ENCODE results near the gene FAM187B.
"Not testable (repeated sequence)": the region's sequence is repeated elsewhere in the genome, so short reads cannot be mapped to it uniquely, and the experiment has no call there.

FAM187B gene

GRCh38 chr19:35262101-35262761 is 33.7 kb upstream of the FAM187B start:
- DNase-seq (ENCODE audit: low read depth), result no peak

- no peak for DNase-seq (ENCODE audit: low read depth)
Measured at GRCh38 chr19:35261356-35262100, 33.0 kb upstream of the FAM187B start.

DNA sequence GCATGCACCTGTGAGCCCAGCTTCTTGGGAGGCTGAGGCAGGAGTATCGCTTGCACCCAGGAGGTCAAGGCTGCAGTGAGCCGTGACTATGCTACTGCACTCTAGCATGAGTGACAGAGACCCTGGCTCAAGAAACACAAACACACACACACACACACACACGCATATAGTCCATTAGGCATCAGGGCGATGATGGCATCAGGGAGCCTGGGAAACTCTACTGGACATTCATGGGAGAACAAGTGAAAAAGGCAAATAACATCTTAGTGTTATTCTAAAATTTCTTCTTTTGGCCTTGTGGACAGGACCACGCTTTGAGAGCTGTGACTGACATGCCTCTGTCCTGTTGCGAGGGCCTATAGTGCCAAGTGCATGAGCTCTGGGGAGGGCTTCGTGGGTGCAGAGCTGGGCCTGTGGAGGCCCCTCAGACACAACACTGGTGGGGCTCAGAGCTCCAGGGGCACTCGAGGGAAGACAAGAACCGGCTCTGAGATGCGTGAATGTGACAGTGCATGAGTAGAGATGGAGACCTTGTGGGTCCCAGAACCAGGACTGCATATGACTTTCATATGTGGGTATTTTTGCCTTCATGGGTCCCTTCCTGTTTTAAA is 32.3 kb upstream of the FAM187B start:
- no peak for DNase-seq (ENCODE audit: low read depth)

GRCh38 chr19:35257113-35257461 is 28.5 kb upstream of the FAM187B start:
- no peak for DNase-seq (ENCODE audit: low read depth)

DNA sequence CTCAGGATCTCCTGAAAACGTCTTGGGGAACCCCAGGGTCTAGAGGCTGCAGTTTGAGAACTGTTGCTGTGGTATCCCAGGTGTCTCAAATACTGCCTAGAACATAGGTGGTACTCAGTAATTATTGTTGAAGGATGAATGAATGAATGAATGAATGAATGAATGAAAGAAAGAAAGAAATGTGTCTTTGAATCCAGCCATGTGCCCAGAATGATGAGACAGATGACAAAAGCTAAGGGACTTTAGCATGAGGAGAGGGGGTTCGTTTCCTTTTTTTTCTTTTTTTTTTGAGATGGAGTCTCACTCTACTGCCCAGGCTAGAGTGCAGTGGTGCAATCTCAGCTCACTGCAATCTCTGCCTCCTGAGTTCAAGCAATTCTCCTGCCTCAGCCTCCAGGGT is 28.0 kb upstream of the FAM187B start:
- no peak for DNase-seq (ENCODE audit: low read depth)

- DNase-seq (ENCODE audit: low read depth), result no peak
Measured at GRCh38 chr19:35254341-35255297, 26.1 kb upstream of the FAM187B start.

DNA sequence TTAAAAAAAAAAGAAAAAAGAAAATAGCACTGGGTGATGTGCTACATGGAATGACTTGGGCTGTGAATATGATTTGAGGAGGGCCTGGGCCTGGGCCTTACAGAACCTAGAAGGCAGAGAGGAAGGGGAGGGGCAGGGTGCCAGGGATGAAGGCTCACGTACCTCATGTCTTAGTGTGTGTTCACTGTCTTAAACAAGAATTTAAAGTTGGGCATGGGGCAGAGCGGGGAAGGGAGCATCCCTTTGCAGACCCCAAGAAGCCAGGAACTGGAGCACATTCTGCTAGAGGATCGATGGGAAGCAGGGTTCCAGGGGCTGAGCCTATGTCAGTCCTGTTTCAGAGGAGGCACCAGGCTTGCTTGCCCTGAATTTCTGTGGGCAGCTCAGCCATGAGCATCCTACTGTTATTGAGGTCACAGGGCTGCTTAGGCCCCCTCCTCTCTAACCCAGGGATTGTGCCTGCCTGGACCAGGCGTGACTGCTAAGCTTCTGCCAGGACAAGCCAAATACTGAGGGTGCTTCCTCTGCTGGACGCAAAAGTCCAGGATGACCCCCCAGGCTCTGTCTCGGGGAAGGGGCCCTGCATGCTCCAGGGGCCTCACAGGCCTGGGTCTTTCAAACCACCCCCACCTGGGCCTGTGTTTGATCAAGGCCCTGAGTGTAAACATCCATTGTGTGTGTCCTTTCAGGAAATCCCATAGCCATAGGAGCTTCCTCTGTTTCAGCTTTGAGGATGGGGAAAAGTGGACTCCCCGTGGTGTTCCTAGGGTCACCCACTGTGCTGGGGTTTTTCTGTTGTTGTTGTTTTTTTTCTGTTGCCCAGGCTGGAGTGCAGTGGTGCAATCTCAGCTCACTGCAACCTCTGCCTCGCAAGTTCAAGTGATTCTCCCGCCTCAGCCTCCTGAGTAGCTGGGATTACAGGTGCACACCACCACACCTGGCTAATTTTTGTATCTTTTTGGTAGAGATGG is 25.1 kb upstream of the FAM187B start:
- DNase-seq (ENCODE audit: low read depth), result no peak

GRCh38 chr19:35251456-35251855 is 22.9 kb upstream of the FAM187B start:
- DNase-seq (ENCODE audit: low read depth), result no peak

DNA sequence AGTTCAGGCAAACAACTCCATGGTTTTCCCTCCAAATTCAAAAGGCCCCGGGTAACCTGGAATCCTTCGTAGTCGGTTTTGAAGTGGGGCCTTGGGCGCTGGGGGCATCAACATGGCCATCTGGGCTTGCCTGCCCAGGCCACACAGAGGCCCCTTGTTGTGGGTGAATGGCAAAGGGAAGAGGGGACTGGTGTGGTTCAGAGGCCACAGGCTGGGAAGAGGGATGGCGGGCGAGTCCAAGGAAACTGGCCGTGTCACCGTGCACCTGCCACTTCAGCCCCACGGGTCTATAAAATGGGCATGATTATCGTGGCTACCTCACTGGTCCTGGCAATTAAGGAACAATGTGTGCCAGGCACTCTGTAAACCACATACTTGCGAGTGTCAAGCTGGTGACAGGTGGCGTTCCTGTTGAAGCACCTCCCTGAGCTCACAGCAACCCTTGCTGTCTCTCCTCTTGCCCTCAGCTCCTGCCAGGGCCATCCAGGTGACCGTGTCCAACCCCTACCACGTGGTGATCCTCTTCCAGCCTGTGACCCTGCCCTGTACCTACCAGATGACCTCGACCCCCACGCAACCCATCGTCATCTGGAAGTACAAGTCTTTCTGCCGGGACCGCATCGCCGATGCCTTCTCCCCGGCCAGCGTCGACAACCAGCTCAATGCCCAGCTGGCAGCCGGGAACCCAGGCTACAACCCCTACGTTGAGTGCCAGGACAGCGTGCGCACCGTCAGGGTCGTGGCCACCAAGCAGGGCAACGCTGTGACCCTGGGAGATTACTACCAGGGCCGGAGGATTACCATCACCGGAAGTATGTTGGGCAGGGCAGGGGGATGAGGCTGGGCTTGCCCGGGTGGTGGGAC is 21.5 kb upstream of the FAM187B start:
- DNase-seq (ENCODE audit: low read depth), result no peak

GRCh38 chr19:35249146-35249847 is 20.8 kb upstream of the FAM187B start:
- DNase-seq (ENCODE audit: low read depth), result no peak

GRCh38 chr19:35248310-35249145 is 20.0 kb upstream of the FAM187B start, which contains the start of gene LSR:
LSR (plus strand) TSS chr19:35249002; CDS start chr19:35249023, 21 bp downstream.
- DNase-seq (ENCODE audit: low read depth), result peak; percentile 61

DNA sequence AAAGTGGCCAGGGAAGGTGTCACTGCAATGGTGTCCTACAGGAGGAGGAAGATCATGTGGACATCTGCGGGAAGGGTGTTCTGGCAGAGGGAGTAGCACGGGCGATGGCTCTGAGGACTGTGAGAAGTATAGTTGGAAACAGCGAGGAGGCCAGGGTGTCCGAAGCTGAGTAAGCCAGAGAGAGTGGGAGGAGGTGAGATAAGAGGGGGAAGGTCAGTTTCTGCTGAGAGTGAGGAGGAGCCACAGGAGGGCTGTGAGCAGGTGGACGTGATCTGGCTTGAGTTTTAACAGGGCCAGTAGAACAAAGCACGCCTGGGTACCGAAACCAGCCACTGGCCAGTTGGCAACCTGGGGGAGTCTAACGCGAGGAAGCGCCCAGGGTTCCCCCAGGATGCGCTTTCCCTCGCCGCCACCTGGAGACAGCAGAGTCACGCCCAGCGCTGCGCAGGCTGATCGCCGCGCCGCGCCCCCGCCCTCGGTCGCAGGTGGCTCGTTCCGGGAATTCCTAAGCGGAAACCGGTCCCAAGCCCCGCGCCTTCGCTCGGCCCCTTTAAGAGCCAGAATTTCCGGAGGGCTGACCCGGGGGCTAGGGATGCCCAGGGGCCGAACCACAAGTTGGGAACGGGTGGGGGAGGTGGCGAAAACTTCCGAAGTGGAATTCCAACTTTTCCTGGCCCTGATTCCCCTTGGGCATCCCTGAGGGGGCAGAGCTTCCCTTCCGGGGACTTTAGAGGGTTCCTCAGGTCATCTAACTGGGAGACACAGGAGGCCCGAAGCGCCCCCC is 19.2 kb upstream of the FAM187B start:
- DNase-seq (ENCODE audit: low read depth), result peak; percentile 38

GRCh38 chr19:35246466-35247092 is 18.0 kb upstream of the FAM187B start:
- no peak for DNase-seq (ENCODE audit: low read depth)

DNA sequence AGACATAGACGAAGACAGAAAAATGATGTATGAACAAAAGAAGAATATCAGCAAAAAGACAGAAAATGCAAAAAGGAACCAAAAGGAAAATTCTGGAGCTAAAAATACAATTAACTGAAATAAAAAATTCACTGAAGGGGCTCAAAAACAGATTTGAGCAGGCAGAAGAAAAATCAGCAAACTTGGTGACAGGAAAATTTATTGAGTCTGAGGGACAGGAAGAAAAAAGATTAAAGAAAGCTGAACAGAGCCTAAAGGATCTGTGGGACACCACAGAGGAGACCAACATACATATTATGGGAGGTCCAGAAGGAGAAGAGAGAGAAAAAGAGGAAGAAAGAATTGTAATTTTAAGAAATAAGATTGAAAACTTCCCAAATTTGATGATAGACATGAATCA is 12.9 kb upstream of the FAM187B start:
- no peak for DNase-seq (ENCODE audit: low read depth)

GRCh38 chr19:35240327-35240726 is 11.8 kb upstream of the FAM187B start:
- no peak for DNase-seq (ENCODE audit: low read depth)

DNA sequence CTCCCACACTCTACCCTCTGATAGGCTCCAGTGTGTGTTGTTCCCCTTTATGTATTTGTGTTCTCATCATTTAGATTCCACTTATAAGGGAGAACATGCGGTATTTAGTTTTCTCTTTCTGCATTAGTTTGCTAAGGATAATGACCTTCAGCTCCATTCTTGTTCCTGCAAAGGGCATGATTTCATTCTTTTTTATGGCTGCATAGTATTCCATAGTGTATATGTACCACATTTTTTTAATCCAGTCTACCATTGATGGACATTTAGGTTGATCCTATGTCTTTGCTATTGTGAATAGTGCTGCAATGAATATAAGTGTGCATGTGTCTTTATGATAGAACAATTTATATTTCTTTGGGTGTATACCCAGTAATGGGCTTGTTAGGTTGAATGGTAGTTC is 11.1 kb upstream of the FAM187B start:
- not testable (repeated sequence) for DNase-seq (ENCODE audit: low read depth)

Data from stimulated activated CD8-positive, alpha-beta memory T cell treated with anti-CD3 and anti-CD28 coated beads, Interleukin-12 subunit alpha, Interleukin-12 subunit beta, amount 100 ng/mL, for 1 hour (primary cell).